IPS-20b (cell line): ENCODE results near the gene KLHDC10.
"Not testable (repeated sequence)": the region's sequence is repeated elsewhere in the genome, so short reads cannot be mapped to it uniquely, and the experiment has no call there.

Source experiments
- H3K27ac ChIP-seq: one replicate; pipeline ENCODE4 v1.5.1; 2013; ENCODE audit warnings: low read length
- H3K27me3 ChIP-seq: 2 replicates; pipeline ENCODE4 v1.6.1; 2013; ENCODE audit warnings: mild to moderate bottlenecking, low read length, inconsistent platforms; ENCODE audit not compliant: insufficient read depth
- H3K36me3 ChIP-seq: 2 replicates; pipeline ENCODE4 v1.6.1; 2013; ENCODE audit warnings: low read depth, mild to moderate bottlenecking, inconsistent platforms, low read length, moderate library complexity; ENCODE audit not compliant: insufficient read depth
- H3K4me1 ChIP-seq: 2 replicates; pipeline ENCODE4 v1.6.1; 2013; ENCODE audit warnings: mild to moderate bottlenecking, control low read depth, inconsistent platforms, low read length, moderate library complexity; ENCODE audit not compliant: insufficient read depth
- H3K4me3 ChIP-seq: 2 replicates; pipeline ENCODE4 v1.5.1; 2013; ENCODE audit warnings: mild to moderate bottlenecking, low read length, inconsistent platforms
- H3K9ac ChIP-seq: 2 replicates; pipeline ENCODE4 v1.6.1; 2013; ENCODE audit warnings: low read depth, mild to moderate bottlenecking, inconsistent platforms, low read length, moderate library complexity
- H3K9me3 ChIP-seq: 2 replicates; pipeline ENCODE4 v1.6.1; 2013; ENCODE audit warnings: mild to moderate bottlenecking, low read depth, low read length, inconsistent platforms; ENCODE audit not compliant: insufficient read depth

The KLHDC10 gene

GRCh38 chr7:130055198-130055597, 15.1 kb upstream of the KLHDC10 start:
- H3K27me3 ChIP-seq, H3K9ac ChIP-seq, H3K27ac ChIP-seq, H3K4me1 ChIP-seq, H3K4me3 ChIP-seq, H3K9me3 ChIP-seq, H3K36me3 ChIP-seq: not testable (repeated sequence)

GRCh38 chr7:130062246-130062645, 8.1 kb upstream of the KLHDC10 start:
- Histone ChIP-seq H3K4me3 (no peak overlapping the region), H3K36me3 (no peaks in the 10 kb centered on the region), H3K27ac (no peak overlapping the region), H3K9ac (no peak overlapping the region), H3K27me3 (no peaks in the 10 kb centered on the region), H3K4me1 (no peaks in the 10 kb centered on the region), H3K9me3 (no peaks in the 10 kb centered on the region)

GRCh38 chr7:130063036-130063435, 7.3 kb upstream of the KLHDC10 start:
- H3K9me3 ChIP-seq = no peaks in the 10 kb centered on the region
- H3K9ac ChIP-seq = no peak overlapping the region
- H3K27ac ChIP-seq = no peak overlapping the region
- H3K4me3 ChIP-seq = no peak overlapping the region
- H3K36me3 ChIP-seq = no peaks in the 10 kb centered on the region
- H3K4me1 ChIP-seq = no peaks in the 10 kb centered on the region
- H3K27me3 ChIP-seq = no peaks in the 10 kb centered on the region

- not testable (repeated sequence) for H3K4me1 ChIP-seq, H3K9me3 ChIP-seq, H3K27me3 ChIP-seq, H3K4me3 ChIP-seq, H3K27ac ChIP-seq, H3K9ac ChIP-seq, H3K36me3 ChIP-seq
Measured at GRCh38 chr7:130064580-130064926, 5.8 kb upstream of the KLHDC10 start.

- no peak overlapping the region for H3K4me3 ChIP-seq
- H3K9ac ChIP-seq = no peak overlapping the region
- H3K4me1 ChIP-seq = peaks cover 4% of the 10 kb centered on the region; the same call in 1 of the 2 replicates
- no peaks in the 10 kb centered on the region for H3K9me3 ChIP-seq
- no peaks in the 10 kb centered on the region for H3K27me3 ChIP-seq
- H3K36me3 ChIP-seq = no peaks in the 10 kb centered on the region
- H3K27ac ChIP-seq = no peak overlapping the region
Measured at GRCh38 chr7:130065500-130066152, 4.7 kb upstream of the KLHDC10 start.

GRCh38 chr7:130069179-130069977, 956 bp upstream of the KLHDC10 start:
- Histone ChIP-seq H3K27me3 (no peaks in the 10 kb centered on the region), H3K9me3 (no peaks in the 10 kb centered on the region), H3K36me3 (no peaks in the 10 kb centered on the region), H3K27ac (peak overlapping the region; percentile 74), H3K9ac (peak overlapping the region; percentile 76; the same call in 1 of the 2 replicates), H3K4me3 (peak overlapping the region; percentile 80), H3K4me1 (peaks cover 12% of the 10 kb centered on the region; the same call in 1 of the 2 replicates)

- no peaks in the 10 kb centered on the region for H3K27me3 ChIP-seq
- no peak overlapping the region for H3K27ac ChIP-seq
- peaks cover 12% of the 10 kb centered on the region; the same call in 1 of the 2 replicates for H3K4me1 ChIP-seq
- H3K4me3 ChIP-seq = peak overlapping the region; percentile 80
- no peaks in the 10 kb centered on the region for H3K36me3 ChIP-seq
- H3K9ac ChIP-seq = peak overlapping the region; percentile 78; the same call in 1 of the 2 replicates
- no peaks in the 10 kb centered on the region for H3K9me3 ChIP-seq
Measured at GRCh38 chr7:130070861-130071622, 708 bp downstream of the KLHDC10 start.

- no peak overlapping the region for H3K27ac ChIP-seq
- no peaks in the 10 kb centered on the region for H3K9me3 ChIP-seq
- no peaks in the 10 kb centered on the region for H3K36me3 ChIP-seq
- H3K4me1 ChIP-seq = peaks cover 12% of the 10 kb centered on the region; the same call in 1 of the 2 replicates
- H3K9ac ChIP-seq = peak overlapping the region; percentile 78; the same call in 1 of the 2 replicates
- H3K4me3 ChIP-seq = peak overlapping the region; percentile 80
- H3K27me3 ChIP-seq = no peaks in the 10 kb centered on the region
Measured at GRCh38 chr7:130071701-130072622, 1.6 kb downstream of the KLHDC10 start.

- Histone ChIP-seq H3K9me3 (no peaks in the 10 kb centered on the region), H3K9ac (no peak overlapping the region), H3K36me3 (no peaks in the 10 kb centered on the region), H3K4me1 (no peaks in the 10 kb centered on the region), H3K4me3 (no peak overlapping the region), H3K27me3 (no peaks in the 10 kb centered on the region), H3K27ac (no peak overlapping the region)
Measured at GRCh38 chr7:130079846-130080394, 9.6 kb downstream of the KLHDC10 start.

- not testable (repeated sequence) for H3K4me3 ChIP-seq, H3K9ac ChIP-seq, H3K27ac ChIP-seq, H3K9me3 ChIP-seq, H3K4me1 ChIP-seq, H3K36me3 ChIP-seq, H3K27me3 ChIP-seq
Measured at GRCh38 chr7:130083497-130083896, 13.2 kb downstream of the KLHDC10 start.
